ENCODE results near the gene RPL13.
"Not testable (repeated sequence)": the region's sequence is repeated elsewhere in the genome, so short reads cannot be mapped to it uniquely, and the experiment has no call there.

RPL13 gene

DNA sequence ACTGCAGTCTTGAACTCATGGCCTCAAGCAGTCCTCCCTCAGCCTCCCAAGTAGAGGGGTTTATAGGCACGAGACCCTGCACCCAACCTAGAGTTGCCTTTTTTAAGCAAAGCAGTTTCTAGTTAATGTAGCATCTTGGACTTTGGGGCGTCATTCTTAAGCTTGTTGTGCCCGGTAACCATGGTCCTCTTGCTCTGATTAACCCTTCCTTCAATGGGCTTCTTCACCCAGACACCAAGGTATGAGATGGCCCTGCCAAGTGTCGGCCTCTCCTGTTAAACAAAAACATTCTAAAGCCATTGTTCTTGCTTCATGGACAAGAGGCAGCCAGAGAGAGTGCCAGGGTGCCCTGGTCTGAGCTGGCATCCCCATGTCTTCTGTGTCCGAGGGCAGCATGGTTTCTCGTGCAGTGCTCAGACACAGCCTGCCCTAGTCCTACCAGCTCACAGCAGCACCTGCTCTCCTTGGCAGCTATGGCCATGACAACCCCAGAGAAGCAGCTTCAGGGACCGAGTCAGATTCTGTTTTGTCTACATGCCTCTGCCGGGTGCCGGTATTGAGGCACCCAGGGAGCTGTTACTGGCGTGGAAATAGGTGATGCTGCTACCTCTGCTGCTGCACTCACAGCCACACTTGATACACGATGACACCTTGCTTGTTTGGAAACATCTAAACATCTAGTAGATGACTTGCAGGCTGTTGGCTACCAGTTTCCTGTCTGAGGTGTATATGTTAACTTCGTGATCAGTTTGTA, 3.3 kb downstream of the RPL13 start:
- DNase-seq (ENCODE audit: low read depth), result no peak

GRCh38 chr16:89564476-89565255, 4.2 kb downstream of the RPL13 start:
- DNase-seq (ENCODE audit: low read depth), result no peak

GRCh38 chr16:89565256-89565505, 4.7 kb downstream of the RPL13 start:
- no peak for DNase-seq (ENCODE audit: low read depth)

DNA sequence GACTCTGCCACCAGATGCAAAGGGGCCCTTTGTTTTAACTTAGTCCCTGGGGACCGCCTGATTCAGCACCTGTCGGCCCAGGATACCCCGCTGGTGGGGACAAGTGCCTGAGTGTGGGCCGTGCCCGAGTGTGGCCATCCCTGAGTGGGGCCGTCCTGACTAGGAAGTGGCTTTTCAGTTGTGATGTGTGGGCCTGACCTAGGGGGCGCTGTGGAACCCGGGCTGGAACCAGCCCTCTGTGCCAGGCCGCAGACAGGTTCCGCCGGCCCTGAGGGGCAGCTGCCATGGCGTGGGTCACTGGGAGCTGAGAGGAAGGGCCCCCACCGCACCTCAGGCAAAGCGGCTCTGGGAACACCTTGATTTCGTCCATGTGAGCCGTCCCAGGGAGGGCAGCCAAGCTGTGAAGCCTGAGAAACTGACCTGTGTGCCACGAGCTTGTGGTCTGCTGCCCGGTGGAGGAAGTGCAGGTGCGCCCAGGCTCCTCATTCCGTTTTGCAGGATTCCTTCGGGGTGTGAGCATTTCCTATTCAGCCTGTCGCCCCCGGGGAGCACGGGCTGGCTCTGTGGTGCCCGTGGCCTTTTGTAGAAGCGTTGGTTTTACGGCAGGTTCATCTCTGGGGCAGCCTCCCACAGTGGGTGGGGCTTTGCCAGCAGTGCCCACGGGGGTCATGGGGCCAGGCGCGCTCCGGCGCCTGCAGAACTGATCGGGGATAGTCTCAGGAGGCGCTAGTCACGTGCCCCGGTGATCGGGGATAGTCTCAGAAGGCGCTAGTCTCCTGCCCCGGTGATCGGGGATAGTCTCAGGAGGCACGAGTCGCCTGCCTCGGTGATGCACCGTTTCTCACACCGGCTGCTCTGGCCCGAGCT, 5.3 kb downstream of the RPL13 start:
- DNase-seq (ENCODE audit: low read depth), result no peak

DNA sequence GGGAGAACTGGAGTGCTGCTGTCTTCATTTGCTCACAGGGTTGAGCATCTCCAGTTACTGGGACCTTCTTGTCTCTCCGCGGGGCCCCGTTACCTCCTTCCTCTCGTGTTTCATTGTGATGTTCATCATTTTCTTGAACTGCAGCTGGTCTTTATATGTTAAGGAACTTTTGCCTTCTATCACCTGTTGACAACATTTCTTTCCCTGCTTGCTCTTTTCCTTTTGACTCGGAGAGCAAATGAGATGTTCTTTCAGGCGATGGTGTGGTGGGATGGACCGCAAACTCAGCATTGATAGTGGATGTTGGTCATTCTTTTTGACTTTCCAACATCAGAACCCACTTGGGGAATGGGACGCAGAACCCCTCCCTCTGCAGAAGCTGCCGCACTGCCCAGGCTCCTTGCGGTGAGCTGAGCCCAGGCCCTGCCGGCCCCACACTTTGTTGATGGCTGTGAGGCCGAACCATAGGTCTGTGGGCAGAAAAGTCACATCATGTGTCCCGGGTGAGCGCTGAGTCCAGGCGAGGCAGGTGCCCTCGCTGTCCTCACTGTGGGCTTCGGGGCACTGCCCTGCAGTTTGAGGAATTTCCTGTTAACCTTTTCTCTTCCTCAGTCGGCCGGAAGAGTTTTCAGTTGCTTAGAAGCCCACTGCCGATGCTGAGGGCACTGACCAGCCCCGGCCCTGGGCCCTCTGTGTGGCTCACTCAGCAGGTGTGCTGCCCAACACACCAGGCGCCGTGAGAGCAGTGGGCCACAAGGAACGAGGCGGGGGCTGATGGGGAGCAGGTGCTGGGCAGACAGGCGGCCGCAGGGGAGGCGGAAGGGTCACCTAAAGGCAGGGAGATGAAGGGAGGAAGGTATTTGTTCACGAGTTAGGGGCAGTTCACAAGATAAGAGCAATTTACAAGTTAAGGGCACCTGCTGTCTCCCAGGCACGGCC, 7.4 kb downstream of the RPL13 start:
- no peak for DNase-seq (ENCODE audit: low read depth)

DNA sequence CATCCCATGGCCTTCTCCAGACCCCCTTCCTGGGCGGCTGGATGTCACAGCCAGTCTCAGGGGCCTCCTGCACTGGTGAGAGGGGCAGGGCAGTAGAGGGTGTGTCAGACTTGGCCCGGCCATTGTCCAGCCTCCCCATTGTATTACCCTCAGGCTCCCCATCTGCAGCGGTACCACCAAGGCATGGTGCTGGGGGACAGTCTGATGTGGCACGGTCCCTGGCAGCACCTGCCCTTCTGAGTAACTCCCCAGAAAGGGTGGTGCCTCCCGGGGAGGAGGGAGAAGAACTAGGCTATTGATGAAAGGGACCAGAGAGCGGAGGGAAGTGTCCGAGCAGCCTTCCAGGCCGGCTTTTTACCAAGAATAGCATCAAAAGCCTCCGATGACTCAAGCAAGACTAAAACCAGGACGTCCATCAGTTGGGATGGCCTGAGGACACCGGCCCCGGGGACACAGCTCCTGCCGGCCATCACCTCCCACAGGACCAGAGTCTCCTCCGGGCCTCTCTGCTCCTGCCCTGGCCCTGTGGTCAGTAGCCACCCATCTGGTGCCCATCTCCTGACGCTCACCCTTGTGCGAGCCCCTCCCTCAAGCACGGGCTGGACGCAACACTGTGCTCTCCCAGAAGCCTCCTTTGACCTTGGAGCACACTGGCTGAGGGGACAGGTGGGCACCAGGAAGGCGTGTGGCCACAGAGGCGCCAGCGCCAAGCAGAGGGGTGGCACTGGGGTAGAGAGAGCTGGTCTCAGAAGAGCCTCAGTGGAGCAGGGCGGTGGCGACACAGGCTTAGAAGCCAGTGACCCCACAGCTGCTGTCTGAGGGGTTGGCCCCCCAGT, 9.2 kb downstream of the RPL13 start:
- DNase-seq (ENCODE audit: low read depth), result no peak

- no peak for DNase-seq (ENCODE audit: low read depth)
Observed at GRCh38 chr16:89570342-89570923, 10.0 kb downstream of the RPL13 start.

DNA sequence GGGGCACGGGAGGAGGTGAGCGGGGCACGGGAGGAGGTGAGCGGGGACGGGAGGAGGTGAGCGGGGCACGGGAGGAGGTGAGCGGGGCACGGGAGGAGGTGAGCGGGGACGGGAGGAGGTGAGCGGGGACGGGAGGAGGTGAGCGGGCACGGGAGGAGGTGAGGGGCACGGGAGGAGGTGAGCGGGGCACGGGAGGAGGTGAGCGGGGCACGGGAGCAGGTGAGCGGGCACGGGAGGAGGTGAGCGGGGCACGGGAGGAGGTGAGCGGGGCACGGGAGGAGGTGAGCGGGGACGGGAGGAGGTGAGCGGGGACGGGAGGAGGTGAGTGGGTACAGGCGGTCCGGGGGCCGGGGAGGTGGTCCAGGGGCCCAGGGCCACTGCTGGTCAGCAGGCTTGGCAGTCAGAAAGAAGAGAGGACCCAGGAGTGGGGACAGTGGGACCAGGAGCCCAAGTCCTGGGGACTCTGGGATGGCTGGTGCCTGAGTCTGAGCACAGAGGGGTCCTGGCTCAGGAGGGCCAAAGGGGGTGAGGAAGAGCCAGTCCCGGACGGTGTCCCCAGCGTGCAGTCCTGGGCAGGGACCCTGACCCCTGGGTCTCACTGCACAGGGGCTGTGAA, 10.6 kb downstream of the RPL13 start:
- DNase-seq (ENCODE audit: low read depth), result not testable (repeated sequence)

- DNase-seq (ENCODE audit: low read depth), result no peak
Observed at GRCh38 chr16:89571636-89572035, 11.2 kb downstream of the RPL13 start.

DNA sequence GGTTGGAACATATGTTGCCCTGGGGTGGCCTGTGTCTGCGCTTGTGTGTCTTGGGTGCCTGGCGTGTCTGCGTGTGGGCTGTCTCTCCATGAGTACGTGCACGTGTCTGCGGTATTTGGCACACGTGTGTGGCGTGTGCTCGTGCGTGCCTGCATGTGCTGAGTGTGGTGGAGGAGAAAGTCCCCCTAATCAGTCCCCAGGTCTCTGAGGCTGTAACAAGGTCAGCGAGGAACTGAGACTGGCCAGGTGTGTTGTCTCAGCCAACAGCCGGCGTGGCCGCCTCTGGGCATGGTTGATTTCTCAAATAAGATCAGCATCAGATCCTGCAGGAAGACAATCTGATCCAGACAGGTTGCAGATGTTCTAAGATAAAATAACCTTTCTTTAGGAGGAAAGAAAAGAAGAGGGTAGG, 11.6 kb downstream of the RPL13 start:
- DNase-seq (ENCODE audit: low read depth), result no peak

GRCh38 chr16:89572485-89573205, 12.2 kb downstream of the RPL13 start:
- DNase-seq (ENCODE audit: low read depth), result no peak

DNA sequence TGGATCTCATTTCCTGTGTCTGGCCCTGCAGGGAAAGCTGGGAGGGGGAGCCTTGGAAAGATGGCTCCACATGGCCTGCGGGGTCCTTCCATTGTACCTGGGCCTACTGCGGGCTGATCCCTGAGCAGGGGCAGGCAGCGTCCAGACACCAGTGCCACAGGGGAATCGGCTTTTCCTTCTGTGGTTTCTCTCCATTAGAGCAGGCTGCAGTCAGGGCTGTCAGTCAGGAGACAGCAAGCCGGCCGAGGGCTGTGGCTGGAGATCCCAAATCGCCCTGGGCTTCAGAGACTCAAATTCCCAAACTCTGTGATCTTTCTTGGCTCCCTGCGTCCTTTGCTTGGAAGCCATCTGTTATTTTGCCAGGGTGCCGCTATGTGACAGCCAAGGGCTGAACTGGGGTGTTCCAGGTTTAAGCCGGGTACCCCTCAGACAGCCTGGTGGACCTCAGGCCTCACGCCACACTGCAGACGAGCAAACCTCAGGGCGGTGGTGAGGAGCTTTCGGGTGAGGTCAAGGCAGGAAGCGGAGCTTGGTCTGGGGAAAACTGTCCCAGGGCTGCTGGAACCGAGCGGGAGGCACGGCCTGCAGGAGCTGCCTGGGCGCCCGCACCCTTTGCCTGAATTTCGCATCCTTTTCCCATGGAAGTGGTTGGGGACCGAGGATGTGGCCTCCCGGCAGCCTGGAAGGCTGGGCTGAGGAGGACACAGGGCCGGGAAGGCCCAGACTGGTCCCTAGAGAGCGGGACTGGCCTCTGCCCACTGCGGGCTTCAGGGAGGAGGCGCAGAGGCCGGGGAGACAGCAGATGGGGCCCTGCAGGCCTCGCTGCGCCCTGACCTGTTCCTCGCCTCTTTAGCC, 13.6 kb downstream of the RPL13 start:
- DNase-seq (ENCODE audit: low read depth), result no peak

DNA sequence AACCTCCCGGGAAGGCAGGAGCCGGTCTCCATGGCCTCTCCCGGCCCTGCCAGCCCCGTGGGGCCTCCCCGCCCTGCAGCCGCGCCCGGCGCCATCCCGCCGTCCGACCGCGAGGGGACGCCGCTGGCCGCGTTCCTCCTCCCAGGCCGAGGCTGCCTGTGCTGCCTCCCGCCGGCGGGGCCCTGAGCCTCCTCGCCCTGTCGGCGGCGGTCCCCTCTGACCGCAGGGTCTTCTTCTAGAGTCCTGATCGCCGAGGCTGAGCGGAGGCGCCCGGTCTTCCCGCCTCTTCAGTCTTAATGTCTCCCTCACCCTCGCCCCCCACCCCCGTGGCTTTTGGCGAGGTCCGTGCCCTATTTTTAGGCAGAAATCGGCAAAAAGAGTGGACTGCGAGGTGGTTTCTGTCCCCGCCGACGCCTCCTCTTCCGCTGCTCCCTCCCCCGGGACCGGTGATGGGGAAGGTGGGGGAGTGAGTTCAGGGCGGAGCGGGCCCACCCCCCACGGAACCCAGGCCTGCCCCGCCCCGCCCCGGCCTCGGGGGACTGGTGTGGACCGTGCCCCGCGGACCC, 14.3 kb downstream of the RPL13 start:
- DNase-seq (ENCODE audit: low read depth), result no peak

GRCh38 chr16:89575247-89576152, 15.0 kb downstream of the RPL13 start, which contains the start of gene CPNE7:
Gene CPNE7, plus strand, starts transcription at chr16:89575758. Its CDS starts 140 bp downstream, at chr16:89575898.
- DNase-seq (ENCODE audit: low read depth), result no peak

DNA sequence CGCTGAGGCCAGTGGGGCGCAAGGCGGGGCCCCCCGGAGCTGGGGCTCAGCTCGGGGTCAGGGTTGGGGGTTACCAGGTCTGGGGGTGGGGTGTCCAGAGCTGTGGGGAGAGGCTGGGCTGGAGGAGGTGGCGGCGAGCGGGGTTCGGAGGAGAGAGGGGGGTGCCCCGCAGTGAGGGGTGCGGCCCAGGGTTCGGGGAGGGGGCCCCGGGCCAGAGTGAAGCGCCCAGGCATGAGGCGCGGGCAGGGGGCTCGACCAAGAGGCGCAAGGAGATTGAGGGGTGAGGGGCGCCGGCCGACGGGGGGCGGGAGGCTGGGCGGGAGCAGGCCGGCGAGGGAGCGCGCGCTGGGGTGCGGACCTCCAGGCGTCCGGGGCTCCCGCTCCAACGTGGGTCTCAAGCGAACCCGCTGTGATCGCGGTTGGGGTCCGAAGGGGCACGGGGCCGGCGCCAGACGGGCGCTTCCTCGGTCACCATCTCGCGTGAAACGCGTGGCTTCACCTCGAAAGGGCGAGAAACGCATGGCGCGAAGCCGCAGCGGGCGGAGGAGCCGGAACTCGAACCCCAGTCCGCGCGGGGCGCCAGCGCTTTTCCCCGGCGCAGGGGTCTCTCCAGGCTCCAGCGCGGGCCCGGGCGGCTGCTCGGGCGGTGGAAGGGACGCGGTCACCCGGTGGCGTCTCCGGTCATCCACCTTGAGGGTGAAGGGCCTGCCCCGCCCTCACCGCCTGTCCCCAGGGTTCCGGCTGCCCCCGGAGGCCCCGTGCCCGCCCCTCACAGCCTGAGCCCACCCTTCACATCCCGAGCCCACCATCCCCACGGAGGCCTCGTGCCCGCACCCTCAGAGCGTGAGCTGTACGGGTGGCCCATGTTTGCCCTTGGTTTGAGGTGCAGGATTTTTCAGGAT, 15.9 kb downstream of the RPL13 start:
- no peak for DNase-seq (ENCODE audit: low read depth)
